Hepatocyte (in vitro differentiated cells): ENCODE data around the gene FGF1.

Experiments used
- CTCF ChIP-seq: fragments of 200-600 bp; sonication (generic); IDR thresholded peaks from 2 replicates; pipeline ENCODE4 v1.5.1; 2016; ENCODE audit warnings: antibody characterized with exemption, mild to moderate bottlenecking; ENCODE audit not compliant: poor library complexity
- EZH2phosphoT487 ChIP-seq: fragments of 200-600 bp; sonication (generic); IDR thresholded peaks from one replicate; pipeline ENCODE4 v1.6.1; 2018; ENCODE audit warnings: antibody characterized with exemption, mild to moderate bottlenecking, low read depth, moderate library complexity; ENCODE audit not compliant: unreplicated experiment, severe bottlenecking

GRCh38 chr5:142650060-142650459, 35.8 kb downstream of the FGF1 start:
- TF ChIP-seq CTCF, result no peak
- no peak for TF ChIP-seq EZH2phosphoT487
